ENCODE data around the gene DNAH8.
"Not testable (repeated sequence)": the region's sequence is repeated elsewhere in the genome, so short reads cannot be mapped to it uniquely, and the experiment has no call there.

DNAH8 gene

GRCh38 chr6:38837101-38837500 lies 122.0 kb downstream of the DNAH8 start:
- no peak for DNase-seq (ENCODE audit: low spot score)

GRCh38 chr6:38843798-38844197 lies 128.7 kb downstream of the DNAH8 start:
- DNase-seq (ENCODE audit: low spot score), result no peak

GRCh38 chr6:38845931-38846330 lies 130.8 kb downstream of the DNAH8 start:
- DNase-seq (ENCODE audit: low spot score), result no peak

GRCh38 chr6:38846361-38846760 lies 131.2 kb downstream of the DNAH8 start:
- no peak for DNase-seq (ENCODE audit: low spot score)

- DNase-seq (ENCODE audit: low spot score), result no peak
These were observed 131.7 kb downstream of the DNAH8 start for GRCh38 chr6:38846844-38847243.

- DNase-seq (ENCODE audit: low spot score), result no peak
These were observed 132.4 kb downstream of the DNAH8 start for GRCh38 chr6:38847497-38847896.

GRCh38 chr6:38848760-38849159 lies 133.6 kb downstream of the DNAH8 start:
- DNase-seq (ENCODE audit: low spot score), result no peak

- DNase-seq (ENCODE audit: low spot score), result no peak
These were observed 137.1 kb downstream of the DNAH8 start for GRCh38 chr6:38852215-38852614.

- DNase-seq (ENCODE audit: low spot score), result no peak
These were observed 138.1 kb downstream of the DNAH8 start for GRCh38 chr6:38853236-38853635.

GRCh38 chr6:38856492-38856891 lies 141.4 kb downstream of the DNAH8 start:
- no peak for DNase-seq (ENCODE audit: low spot score)

GRCh38 chr6:38857815-38858214 lies 142.7 kb downstream of the DNAH8 start:
- DNase-seq (ENCODE audit: low spot score), result no peak

- DNase-seq (ENCODE audit: low spot score), result no peak
These were observed 144.9 kb downstream of the DNAH8 start for GRCh38 chr6:38860041-38860440.

- DNase-seq (ENCODE audit: low spot score), result no peak
These were observed 146.9 kb downstream of the DNAH8 start for GRCh38 chr6:38861926-38862401.

GRCh38 chr6:38865521-38866174 lies 150.5 kb downstream of the DNAH8 start:
- DNase-seq (ENCODE audit: low spot score), result no peak

- no peak for DNase-seq (ENCODE audit: low spot score)
These were observed 152.6 kb downstream of the DNAH8 start for GRCh38 chr6:38867726-38868125.

GRCh38 chr6:38871741-38872568 lies 156.8 kb downstream of the DNAH8 start:
- DNase-seq (ENCODE audit: low spot score), result peak; percentile 58

- DNase-seq (ENCODE audit: low spot score), result no peak
These were observed 157.9 kb downstream of the DNAH8 start for GRCh38 chr6:38873001-38873400.

GRCh38 chr6:38873816-38874215 lies 158.7 kb downstream of the DNAH8 start:
- DNase-seq (ENCODE audit: low spot score), result not testable (repeated sequence)

GRCh38 chr6:38876475-38876874 lies 161.4 kb downstream of the DNAH8 start:
- DNase-seq (ENCODE audit: low spot score), result peak; percentile 37

- no peak for DNase-seq (ENCODE audit: low spot score)
These were observed 162.6 kb downstream of the DNAH8 start for GRCh38 chr6:38877721-38878120.

- no peak for DNase-seq (ENCODE audit: low spot score)
These were observed 167.0 kb downstream of the DNAH8 start for GRCh38 chr6:38882157-38882556.

- no peak for DNase-seq (ENCODE audit: low spot score)
These were observed 182.4 kb downstream of the DNAH8 start for GRCh38 chr6:38897507-38897906.

GRCh38 chr6:38901802-38902522 lies 186.9 kb downstream of the DNAH8 start:
- DNase-seq (ENCODE audit: low spot score), result no peak
